ENCODE results near the gene CCSER2. TPM values are rescaled to one million over a fixed set of nuclear protein-coding genes. Genes with fewer than 3 reads are reported as not detected.

CCSER2 gene
- polyA plus RNA-seq, 2 of the 4 experiments (the other 2 are of a cell fraction): 9.2 to 28.2 TPM

DNA sequence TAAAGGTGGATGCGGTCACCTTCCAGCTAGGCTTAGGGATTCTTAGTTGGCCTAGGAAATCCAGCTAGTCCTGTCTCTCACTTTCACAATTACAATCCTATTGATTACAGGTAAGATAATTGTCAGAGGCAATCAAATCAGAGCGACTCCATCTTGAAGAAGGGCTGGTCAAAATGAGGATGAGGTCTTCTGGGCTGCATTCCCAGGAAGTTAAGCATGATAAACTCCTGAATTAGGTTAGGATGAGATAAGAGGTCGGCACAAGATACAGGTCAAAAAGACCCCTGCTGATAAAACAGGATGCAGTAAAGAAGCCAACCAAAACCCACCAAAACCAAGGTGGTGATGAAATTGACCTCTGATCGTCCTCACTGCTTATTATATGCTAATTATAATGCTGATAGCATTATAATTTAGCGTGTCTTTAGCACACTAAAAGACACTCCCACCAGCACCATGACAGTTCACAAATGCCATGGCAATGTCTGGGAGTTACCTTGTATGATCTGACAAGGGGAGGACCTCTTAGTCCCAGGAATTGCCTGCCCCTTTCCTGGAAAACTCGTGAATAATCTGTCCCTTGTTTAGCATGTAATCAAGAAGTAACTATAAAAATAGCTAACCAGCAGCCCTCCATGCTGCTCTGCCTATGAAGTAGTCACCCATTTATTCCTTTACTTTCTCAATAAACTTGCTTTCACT, 237.6 kb downstream of the CCSER2 start:
- Histone ChIP-seq H3K4me3 (no peak overlapping the region), H3K4me2 (no peak overlapping the region), H3K9me3 (no peaks in the 10 kb centered on the region), H3K27ac (no peak overlapping the region), H3K4me1 (no peaks in the 10 kb centered on the region)
- FAIRE-seq (no peak), DNase-seq (ENCODE audit: low read depth in 1 of 2, low spot score in 1 of 2) (no peak), ATAC-seq (no peak)
- ChIA-PET CTCF (no interaction called here), POLR2A (no interaction called here)
- WGBS (ENCODE audit: missing lambda C conversion rate): 16% methylated on average over 6 of the region's 6 CpGs
- TF ChIP-seq, protein P1, sequence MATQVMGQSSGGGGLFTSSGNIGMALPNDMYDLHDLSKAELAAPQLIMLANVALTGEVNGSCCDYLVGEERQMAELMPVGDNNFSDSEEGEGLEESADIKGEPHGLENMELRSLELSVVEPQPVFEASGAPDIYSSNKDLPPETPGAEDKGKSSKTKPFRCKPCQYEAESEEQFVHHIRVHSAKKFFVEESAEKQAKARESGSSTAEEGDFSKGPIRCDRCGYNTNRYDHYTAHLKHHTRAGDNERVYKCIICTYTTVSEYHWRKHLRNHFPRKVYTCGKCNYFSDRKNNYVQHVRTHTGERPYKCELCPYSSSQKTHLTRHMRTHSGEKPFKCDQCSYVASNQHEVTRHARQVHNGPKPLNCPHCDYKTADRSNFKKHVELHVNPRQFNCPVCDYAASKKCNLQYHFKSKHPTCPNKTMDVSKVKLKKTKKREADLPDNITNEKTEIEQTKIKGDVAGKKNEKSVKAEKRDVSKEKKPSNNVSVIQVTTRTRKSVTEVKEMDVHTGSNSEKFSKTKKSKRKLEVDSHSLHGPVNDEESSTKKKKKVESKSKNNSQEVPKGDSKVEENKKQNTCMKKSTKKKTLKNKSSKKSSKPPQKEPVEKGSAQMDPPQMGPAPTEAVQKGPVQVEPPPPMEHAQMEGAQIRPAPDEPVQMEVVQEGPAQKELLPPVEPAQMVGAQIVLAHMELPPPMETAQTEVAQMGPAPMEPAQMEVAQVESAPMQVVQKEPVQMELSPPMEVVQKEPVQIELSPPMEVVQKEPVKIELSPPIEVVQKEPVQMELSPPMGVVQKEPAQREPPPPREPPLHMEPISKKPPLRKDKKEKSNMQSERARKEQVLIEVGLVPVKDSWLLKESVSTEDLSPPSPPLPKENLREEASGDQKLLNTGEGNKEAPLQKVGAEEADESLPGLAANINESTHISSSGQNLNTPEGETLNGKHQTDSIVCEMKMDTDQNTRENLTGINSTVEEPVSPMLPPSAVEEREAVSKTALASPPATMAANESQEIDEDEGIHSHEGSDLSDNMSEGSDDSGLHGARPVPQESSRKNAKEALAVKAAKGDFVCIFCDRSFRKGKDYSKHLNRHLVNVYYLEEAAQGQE (IDR thresholded peaks at IDR 0.05): no peak
- TF ChIP-seq JUNB (IDR thresholded peaks at IDR 0.05): no peak
- no peak for TF ChIP-seq KDM1A (IDR thresholded peaks at IDR 0.05; ENCODE audit: low read depth)
- TF ChIP-seq, protein P2, sequence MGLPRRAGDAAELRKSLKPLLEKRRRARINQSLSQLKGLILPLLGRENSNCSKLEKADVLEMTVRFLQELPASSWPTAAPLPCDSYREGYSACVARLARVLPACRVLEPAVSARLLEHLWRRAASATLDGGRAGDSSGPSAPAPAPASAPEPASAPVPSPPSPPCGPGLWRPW (IDR thresholded peaks at IDR 0.05): no peak
- TF ChIP-seq CEBPB (IDR thresholded peaks at IDR 0.05): no peak
- no peak for TF ChIP-seq HOXB5 (CRISPR knock-in tag; IDR thresholded peaks at IDR 0.05)
- TF ChIP-seq RARB (CRISPR knock-in tag; IDR thresholded peaks at IDR 0.05): no peak
- no peak for TF ChIP-seq ATOH8 (CRISPR knock-in tag; IDR thresholded peaks at IDR 0.05; ENCODE audit: low read depth)
- no peak for TF ChIP-seq HEYL (CRISPR knock-in tag; IDR thresholded peaks at IDR 0.05)
- no peak for TF ChIP-seq KDM5A (IDR thresholded peaks at IDR 0.05)
- no peak for TF ChIP-seq HOXA7 (CRISPR knock-in tag; IDR thresholded peaks at IDR 0.05)
- no peak for TF ChIP-seq BCL3 (IDR thresholded peaks at IDR 0.05)
- TF ChIP-seq, protein P3, sequence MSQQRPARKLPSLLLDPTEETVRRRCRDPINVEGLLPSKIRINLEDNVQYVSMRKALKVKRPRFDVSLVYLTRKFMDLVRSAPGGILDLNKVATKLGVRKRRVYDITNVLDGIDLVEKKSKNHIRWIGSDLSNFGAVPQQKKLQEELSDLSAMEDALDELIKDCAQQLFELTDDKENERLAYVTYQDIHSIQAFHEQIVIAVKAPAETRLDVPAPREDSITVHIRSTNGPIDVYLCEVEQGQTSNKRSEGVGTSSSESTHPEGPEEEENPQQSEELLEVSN (IDR thresholded peaks at IDR 0.05; ENCODE audit: borderline replicate concordance, low read depth): no peak
- no peak for TF ChIP-seq RCOR1 (IDR thresholded peaks at IDR 0.05; ENCODE audit: low read depth, low read length)
- no peak for TF ChIP-seq EHMT2 (IDR thresholded peaks at IDR 0.05; ENCODE audit: low read depth)
- no peak for TF ChIP-seq EHF (CRISPR knock-in tag; IDR thresholded peaks at IDR 0.05)
- TF ChIP-seq CHD2 (IDR thresholded peaks at IDR 0.05; ENCODE audit: low read length, partially characterized antibody): no peak
- TF ChIP-seq CHD4 (IDR thresholded peaks at IDR 0.05; ENCODE audit: borderline replicate concordance): no peak

GRCh38 chr10:84567133-84567532, 238.7 kb downstream of the CCSER2 start:
- Histone ChIP-seq H3K4me2 (no peak overlapping the region), H3K9me3 (no peaks in the 10 kb centered on the region), H3K4me3 (no peak overlapping the region), H3K27ac (no peak overlapping the region), H3K4me1 (no peaks in the 10 kb centered on the region)
- WGBS (ENCODE audit: missing lambda C conversion rate): 0% methylated on average over 2 of the region's 2 CpGs
- no peak for FAIRE-seq
- no peak for TF ChIP-seq CTCF (IDR thresholded peaks at IDR 0.05)
- ATAC-seq: no peak
- ChIA-PET CTCF (interaction anchor here (1.6 kb wide), 1 partner anchor 27 kb away, joined by 4 read pairs; no protein-coding TSS in a partner anchor), POLR2A (no interaction called here)
- DNase-seq (ENCODE audit: low read depth in 1 of 2, low spot score in 1 of 2): no peak

All from A549 (cell line).